HCT116 (cell line): ENCODE data around the gene KLHL6. TPM values are rescaled to one million over a fixed set of nuclear protein-coding genes. Genes with fewer than 3 reads are reported as not detected.

ENCODE experiments used
- ATAC-seq: fragments of 200-7000 bp; cut with Tn5 transposase; 2 replicates; pipeline ENCODE4 v1.9.1; 2020; ENCODE audit warnings: mild to moderate bottlenecking, moderate library complexity
- BruUV-seq: library from RNA; stranded (reverse); fragments of 400-500 nt; replicated peaks from 2 replicates; lab custom pipeline; 2021; lab: Mats Ljungman, UMichigan
- CTCF ChIA-PET: fragments of 300-600 bp; sonication (Branson Sonifier 250); formaldehyde crosslinking; loops from one replicate; lab custom pipeline; 2021; ENCODE audit warnings: antibody characterized with exemption; lab: Charles Lee
- POLR2A ChIA-PET: fragments of 300-600, 350-600 bp; sonication (Branson Sonifier 250); formaldehyde crosslinking; loops from one replicate; lab custom pipeline; 2021; ENCODE audit warnings: antibody characterized with exemption; lab: Charles Lee
- RAD21 ChIA-PET, 2 experiments: fragments of 300-600 bp; sonication (Branson Sonifier 250); formaldehyde crosslinking; loops; one replicate each; lab custom pipeline; 2023; ENCODE audit warnings: low total read pairs in 2 of 2; ENCODE audit not compliant: uncharacterized antibody in 2 of 2, unreplicated experiment in 2 of 2, low non-redundant PET in 1 of 2; lab: Charles Lee
- DNase-seq: peaks from one replicate; pipeline ENCODE4 v3.0.0-alpha.2; 2010; ENCODE audit warnings: low read depth, low spot score
- H2AFZ ChIP-seq: fragments of 200-600 bp; shearing (Covaris generic), sonication (generic); 2 replicates; pipeline ENCODE4 v1.6.1; 2017; ENCODE audit warnings: low read depth, mixed run types, mixed read lengths, antibody characterized with exemption, low read length; ENCODE audit not compliant: poor library complexity, severe bottlenecking
- H3K27ac ChIP-seq: 2 replicates; pipeline ENCODE4 v1.5.1; 2012; ENCODE audit warnings: low read depth, low read length
- H3K27me3 ChIP-seq: fragments of 200-600 bp; sonication (generic); 2 replicates; pipeline ENCODE4 v1.6.1; 2016; ENCODE audit warnings: mixed run types, low read length, mixed read lengths; ENCODE audit not compliant: insufficient read depth
- H3K36me3 ChIP-seq, 2 experiments: fragments of 200-500 bp in 1 of 2; fragments of 200-600 bp in 1 of 2; sonication (Bioruptor generic) in 1 of 2; sonication (generic) in 1 of 2; 2 replicates each; pipeline versions ENCODE4 v1.5.1 to v1.6.1; 2014 to 2016; ENCODE audit warnings: low read length in 2 of 2, inconsistent platforms in 1 of 2, mixed read lengths in 1 of 2, mixed run types in 1 of 2; ENCODE audit not compliant: insufficient read depth in 2 of 2, control insufficient read depth in 1 of 2
- H3K4me1 ChIP-seq, 2 experiments: fragments of 200-600 bp in 1 of 2; sonication (generic) in 1 of 2; 2 replicates each; pipeline versions ENCODE4 v1.5.1 to v1.6.1; 2012 to 2017; ENCODE audit warnings: low read length in 2 of 2, inconsistent platforms in 1 of 2, mild to moderate bottlenecking in 1 of 2, mixed read lengths in 1 of 2, mixed run types in 1 of 2, moderate library complexity in 1 of 2; ENCODE audit not compliant: insufficient read depth in 2 of 2, control insufficient read depth in 1 of 2
- H3K4me2 ChIP-seq: fragments of 200-600 bp; sonication (generic); 2 replicates; pipeline ENCODE4 v1.6.1; 2017; ENCODE audit warnings: mixed run types, low read length, mixed read lengths
- H3K4me3 ChIP-seq, 2 experiments: fragments of 200-600 bp in 1 of 2; sonication (generic) in 1 of 2; replicated peaks in 1 of 2; 2 replicates each; pipeline ENCODE4 v1.5.1; 2011 to 2016; ENCODE audit warnings: low read length in 2 of 2, control low read depth in 1 of 2, low read depth in 1 of 2, mild to moderate bottlenecking in 1 of 2, mixed read lengths in 1 of 2, mixed run types in 1 of 2
- H3K79me2 ChIP-seq: fragments of 200-600 bp; sonication (generic); 2 replicates; pipeline ENCODE4 v1.6.1; 2017; ENCODE audit warnings: mild to moderate bottlenecking, mixed run types, low read length, moderate library complexity, mixed read lengths; ENCODE audit not compliant: insufficient read depth
- H3K9ac ChIP-seq: fragments of 200-600 bp; sonication (generic); 2 replicates; pipeline ENCODE4 v1.6.1; 2016; ENCODE audit warnings: low read length, mixed read lengths
- H3K9me2 ChIP-seq: fragments of 200-600 bp; sonication (generic), shearing (Covaris generic); 2 replicates; pipeline ENCODE4 v1.6.1; 2017; ENCODE audit warnings: mixed run types, mild to moderate bottlenecking, moderate library complexity; ENCODE audit not compliant: insufficient read depth
- H3K9me3 ChIP-seq, 2 experiments: fragments of 200-500 bp in 1 of 2; fragments of 200-600 bp in 1 of 2; sonication (Bioruptor generic) in 1 of 2; sonication (generic) in 1 of 2; 2 replicates each; pipeline ENCODE4 v1.6.1; 2014 to 2017; ENCODE audit warnings: low read length in 2 of 2, mixed read lengths in 2 of 2, inconsistent platforms in 1 of 2, low read depth in 1 of 2, mild to moderate bottlenecking in 1 of 2, mixed run types in 1 of 2, moderate library complexity in 1 of 2; ENCODE audit not compliant: control insufficient read depth in 1 of 2, insufficient read depth in 1 of 2
- H4K20me1 ChIP-seq: fragments of 200-600 bp; sonication (generic), shearing (Covaris generic); 2 replicates; pipeline ENCODE4 v1.6.1; 2017; ENCODE audit warnings: mixed run types, mild to moderate bottlenecking, moderate library complexity; ENCODE audit not compliant: insufficient read depth
- ATF3 ChIP-seq: IDR thresholded peaks from 2 replicates; pipeline ENCODE4 v1.6.1; 2012
- CBX3 ChIP-seq: IDR thresholded peaks from 2 replicates; pipeline ENCODE4 v1.6.1; 2012; ENCODE audit warnings: low read depth
- CEBPB ChIP-seq: IDR thresholded peaks from 2 replicates; pipeline ENCODE4 v1.6.1; 2012; ENCODE audit warnings: low read depth
- EGR1 ChIP-seq: IDR thresholded peaks from 2 replicates; pipeline ENCODE4 v1.6.1; 2012; ENCODE audit warnings: low read depth
- ELF1 ChIP-seq: IDR thresholded peaks from 2 replicates; pipeline ENCODE4 v1.6.1; 2012; ENCODE audit warnings: low read depth, borderline replicate concordance
- EZH2 ChIP-seq: fragments of 200-600 bp; sonication (generic); IDR thresholded peaks from 2 replicates; pipeline ENCODE4 v1.6.1; 2017; ENCODE audit warnings: antibody characterized with exemption, mixed run types
- EZH2phosphoT487 ChIP-seq: fragments of 200-600 bp; IDR thresholded peaks from 2 replicates; pipeline ENCODE4 v1.6.1; 2018; ENCODE audit warnings: antibody characterized with exemption, borderline replicate concordance
- FOSL1 ChIP-seq: IDR thresholded peaks from 2 replicates; pipeline ENCODE4 v1.6.1; 2012; ENCODE audit warnings: low read depth
- MAX ChIP-seq: IDR thresholded peaks from 2 replicates; pipeline ENCODE4 v1.6.1; 2012
- POLR2A ChIP-seq: IDR thresholded peaks from 2 replicates; pipeline ENCODE4 v1.7.0; 2011; ENCODE audit warnings: borderline replicate concordance; ENCODE audit not compliant: insufficient read depth, insufficient read length; ENCODE audit errors: extremely low read depth
- POLR2AphosphoS5 ChIP-seq: IDR thresholded peaks from 2 replicates; pipeline ENCODE4 v1.6.1; 2011; ENCODE audit warnings: mild to moderate bottlenecking, low read depth, low read length, moderate library complexity
- RAD21 ChIP-seq: IDR thresholded peaks from 2 replicates; pipeline ENCODE4 v1.6.1; 2012; ENCODE audit warnings: low read depth, mild to moderate bottlenecking
- SP1 ChIP-seq: IDR thresholded peaks from 2 replicates; pipeline ENCODE4 v1.6.1; 2012; ENCODE audit warnings: low read depth
- SRF ChIP-seq: IDR thresholded peaks from 2 replicates; pipeline ENCODE4 v1.6.1; 2012; ENCODE audit warnings: low read depth
- TCF7L2 ChIP-seq: IDR thresholded peaks from 2 replicates; pipeline ENCODE4 v1.7.0; 2011; ENCODE audit warnings: borderline replicate concordance, inconsistent platforms; ENCODE audit not compliant: insufficient read depth, insufficient read length; ENCODE audit errors: extremely low read depth
- YY1 ChIP-seq: IDR thresholded peaks from 2 replicates; pipeline ENCODE4 v1.6.1; 2011; ENCODE audit warnings: low read length, low read depth, moderate library complexity, mild to moderate bottlenecking; ENCODE audit not compliant: insufficient replicate concordance; ENCODE audit errors: extremely low read depth
- ZBTB33 ChIP-seq: IDR thresholded peaks from 2 replicates; pipeline ENCODE4 v1.6.1; 2011; ENCODE audit warnings: mild to moderate bottlenecking, low read length, moderate library complexity; ENCODE audit not compliant: insufficient replicate concordance; ENCODE audit errors: extremely low read depth
- ZNF274 ChIP-seq: fragments of 200-500 bp; sonication (Bioruptor generic); IDR thresholded peaks from 2 replicates; pipeline ENCODE4 v1.6.1; 2014; ENCODE audit warnings: mild to moderate bottlenecking, low read depth, low read length, inconsistent platforms
- intact Hi-C: fragments of 100-400 bp; cut with micrococcal nuclease; formaldehyde crosslinking; loops from 2 replicates; pipeline ENCODE4 v1.10.0; 2022
- total RNA-seq: library from RNA; stranded (reverse); gene quantifications from one replicate; pipeline ENCODE4 v1.2.1, GENCODE V29; 2021; ENCODE audit not compliant: unreplicated experiment

KLHL6 gene
- total RNA-seq, 1 experiment from 2014 or later, result 0.15 TPM

GRCh38 chr3:183578179-183578578 lies 22.7 kb upstream of the KLHL6 start:
- Histone ChIP-seq H3K4me1 (no peaks in the 10 kb centered on the region), H3K9ac (no peak overlapping the region), H3K36me3 (no peaks in the 10 kb centered on the region), H3K9me2 (no peaks in the 10 kb centered on the region), H3K9me3 (no peaks in the 10 kb centered on the region), H3K27me3 (peaks cover 24% of the 10 kb centered on the region), H4K20me1 (no peaks in the 10 kb centered on the region), H3K27ac (no peak overlapping the region), H2AFZ (no peak overlapping the region), H3K4me2 (no peak overlapping the region), H3K4me3 (no peak overlapping the region), H3K79me2 (no peaks in the 10 kb centered on the region)
- POLR2A ChIA-PET, result no interaction called here
- no TSS peak for BruUV-seq
- intact Hi-C loops, result no loop called here
- RAD21 ChIA-PET, result no interaction called here
- no peak for TF ChIP-seq EZH2
- TF ChIP-seq ATF3, result no peak
- no peak for TF ChIP-seq EZH2phosphoT487
- TF ChIP-seq CEBPB, result no peak
- TF ChIP-seq ZBTB33, result no peak
- TF ChIP-seq CBX3, result no peak
- no peak for TF ChIP-seq MAX
- no peak for TF ChIP-seq SP1
- no peak for TF ChIP-seq FOSL1
- TF ChIP-seq TCF7L2, result no peak
- no peak for TF ChIP-seq EGR1
- no peak for TF ChIP-seq RAD21
- no peak for TF ChIP-seq POLR2AphosphoS5
- TF ChIP-seq YY1, result no peak
- no peak for TF ChIP-seq SRF
- TF ChIP-seq ZNF274, result no peak
- TF ChIP-seq ELF1, result no peak
- TF ChIP-seq POLR2A, result no peak
- CTCF ChIA-PET, result no interaction called here
- ATAC-seq (no peak), DNase-seq (no peak)
